HCT116 (cell line): ENCODE measurements around the gene DCAF11. TPM values are rescaled to one million over a fixed set of nuclear protein-coding genes. Genes with fewer than 3 reads are reported as not detected.

Experiments
- ATAC-seq: fragments of 200-7000 bp; cut with Tn5 transposase; 2 replicates; pipeline ENCODE4 v1.9.1; 2020; ENCODE audit warnings: mild to moderate bottlenecking, moderate library complexity
- BruUV-seq: library from RNA; stranded (reverse); fragments of 400-500 nt; replicated peaks from 2 replicates; lab custom pipeline; 2021; lab: Mats Ljungman, UMichigan
- CTCF ChIA-PET: fragments of 300-600 bp; sonication (Branson Sonifier 250); formaldehyde crosslinking; loops from one replicate; lab custom pipeline; 2021; ENCODE audit warnings: antibody characterized with exemption; lab: Charles Lee
- POLR2A ChIA-PET: fragments of 300-600, 350-600 bp; sonication (Branson Sonifier 250); formaldehyde crosslinking; loops from one replicate; lab custom pipeline; 2021; ENCODE audit warnings: antibody characterized with exemption; lab: Charles Lee
- RAD21 ChIA-PET, 2 experiments: fragments of 300-600 bp; sonication (Branson Sonifier 250); formaldehyde crosslinking; loops; one replicate each; lab custom pipeline; 2023; ENCODE audit warnings: low total read pairs in 2 of 2; ENCODE audit not compliant: uncharacterized antibody in 2 of 2, unreplicated experiment in 2 of 2, low non-redundant PET in 1 of 2; lab: Charles Lee
- DNase-seq: peaks from one replicate; pipeline ENCODE4 v3.0.0-alpha.2; 2010; ENCODE audit warnings: low read depth, low spot score
- H2AFZ ChIP-seq: fragments of 200-600 bp; shearing (Covaris generic), sonication (generic); 2 replicates; pipeline ENCODE4 v1.6.1; 2017; ENCODE audit warnings: low read depth, mixed run types, mixed read lengths, antibody characterized with exemption, low read length; ENCODE audit not compliant: poor library complexity, severe bottlenecking
- H3K27ac ChIP-seq: 2 replicates; pipeline ENCODE4 v1.5.1; 2012; ENCODE audit warnings: low read depth, low read length
- H3K27me3 ChIP-seq: fragments of 200-600 bp; sonication (generic); 2 replicates; pipeline ENCODE4 v1.6.1; 2016; ENCODE audit warnings: mixed run types, low read length, mixed read lengths; ENCODE audit not compliant: insufficient read depth
- H3K36me3 ChIP-seq, 2 experiments: fragments of 200-500 bp in 1 of 2; fragments of 200-600 bp in 1 of 2; sonication (Bioruptor generic) in 1 of 2; sonication (generic) in 1 of 2; 2 replicates each; pipeline versions ENCODE4 v1.5.1 to v1.6.1; 2014 to 2016; ENCODE audit warnings: low read length in 2 of 2, inconsistent platforms in 1 of 2, mixed read lengths in 1 of 2, mixed run types in 1 of 2; ENCODE audit not compliant: insufficient read depth in 2 of 2, control insufficient read depth in 1 of 2
- H3K4me1 ChIP-seq, 2 experiments: fragments of 200-600 bp in 1 of 2; sonication (generic) in 1 of 2; 2 replicates each; pipeline versions ENCODE4 v1.5.1 to v1.6.1; 2012 to 2017; ENCODE audit warnings: low read length in 2 of 2, inconsistent platforms in 1 of 2, mild to moderate bottlenecking in 1 of 2, mixed read lengths in 1 of 2, mixed run types in 1 of 2, moderate library complexity in 1 of 2; ENCODE audit not compliant: insufficient read depth in 2 of 2, control insufficient read depth in 1 of 2
- H3K4me2 ChIP-seq: fragments of 200-600 bp; sonication (generic); 2 replicates; pipeline ENCODE4 v1.6.1; 2017; ENCODE audit warnings: mixed run types, low read length, mixed read lengths
- H3K4me3 ChIP-seq, 2 experiments: fragments of 200-600 bp in 1 of 2; sonication (generic) in 1 of 2; replicated peaks in 1 of 2; 2 replicates each; pipeline ENCODE4 v1.5.1; 2011 to 2016; ENCODE audit warnings: low read length in 2 of 2, control low read depth in 1 of 2, low read depth in 1 of 2, mild to moderate bottlenecking in 1 of 2, mixed read lengths in 1 of 2, mixed run types in 1 of 2
- H3K79me2 ChIP-seq: fragments of 200-600 bp; sonication (generic); 2 replicates; pipeline ENCODE4 v1.6.1; 2017; ENCODE audit warnings: mild to moderate bottlenecking, mixed run types, low read length, moderate library complexity, mixed read lengths; ENCODE audit not compliant: insufficient read depth
- H3K9ac ChIP-seq: fragments of 200-600 bp; sonication (generic); 2 replicates; pipeline ENCODE4 v1.6.1; 2016; ENCODE audit warnings: low read length, mixed read lengths
- H3K9me2 ChIP-seq: fragments of 200-600 bp; sonication (generic), shearing (Covaris generic); 2 replicates; pipeline ENCODE4 v1.6.1; 2017; ENCODE audit warnings: mixed run types, mild to moderate bottlenecking, moderate library complexity; ENCODE audit not compliant: insufficient read depth
- H3K9me3 ChIP-seq, 2 experiments: fragments of 200-500 bp in 1 of 2; fragments of 200-600 bp in 1 of 2; sonication (Bioruptor generic) in 1 of 2; sonication (generic) in 1 of 2; 2 replicates each; pipeline ENCODE4 v1.6.1; 2014 to 2017; ENCODE audit warnings: low read length in 2 of 2, mixed read lengths in 2 of 2, inconsistent platforms in 1 of 2, low read depth in 1 of 2, mild to moderate bottlenecking in 1 of 2, mixed run types in 1 of 2, moderate library complexity in 1 of 2; ENCODE audit not compliant: control insufficient read depth in 1 of 2, insufficient read depth in 1 of 2
- H4K20me1 ChIP-seq: fragments of 200-600 bp; sonication (generic), shearing (Covaris generic); 2 replicates; pipeline ENCODE4 v1.6.1; 2017; ENCODE audit warnings: mixed run types, mild to moderate bottlenecking, moderate library complexity; ENCODE audit not compliant: insufficient read depth
- ATF3 ChIP-seq: IDR thresholded peaks from 2 replicates; pipeline ENCODE4 v1.6.1; 2012
- CBX3 ChIP-seq: IDR thresholded peaks from 2 replicates; pipeline ENCODE4 v1.6.1; 2012; ENCODE audit warnings: low read depth
- CEBPB ChIP-seq: IDR thresholded peaks from 2 replicates; pipeline ENCODE4 v1.6.1; 2012; ENCODE audit warnings: low read depth
- EGR1 ChIP-seq: IDR thresholded peaks from 2 replicates; pipeline ENCODE4 v1.6.1; 2012; ENCODE audit warnings: low read depth
- ELF1 ChIP-seq: IDR thresholded peaks from 2 replicates; pipeline ENCODE4 v1.6.1; 2012; ENCODE audit warnings: low read depth, borderline replicate concordance
- EZH2 ChIP-seq: fragments of 200-600 bp; sonication (generic); IDR thresholded peaks from 2 replicates; pipeline ENCODE4 v1.6.1; 2017; ENCODE audit warnings: antibody characterized with exemption, mixed run types
- EZH2phosphoT487 ChIP-seq: fragments of 200-600 bp; IDR thresholded peaks from 2 replicates; pipeline ENCODE4 v1.6.1; 2018; ENCODE audit warnings: antibody characterized with exemption, borderline replicate concordance
- POLR2A ChIP-seq: IDR thresholded peaks from 2 replicates; pipeline ENCODE4 v1.7.0; 2011; ENCODE audit warnings: borderline replicate concordance; ENCODE audit not compliant: insufficient read depth, insufficient read length; ENCODE audit errors: extremely low read depth
- POLR2AphosphoS5 ChIP-seq: IDR thresholded peaks from 2 replicates; pipeline ENCODE4 v1.6.1; 2011; ENCODE audit warnings: mild to moderate bottlenecking, low read depth, low read length, moderate library complexity
- SP1 ChIP-seq: IDR thresholded peaks from 2 replicates; pipeline ENCODE4 v1.6.1; 2012; ENCODE audit warnings: low read depth
- TCF7L2 ChIP-seq: IDR thresholded peaks from 2 replicates; pipeline ENCODE4 v1.7.0; 2011; ENCODE audit warnings: borderline replicate concordance, inconsistent platforms; ENCODE audit not compliant: insufficient read depth, insufficient read length; ENCODE audit errors: extremely low read depth
- YY1 ChIP-seq: IDR thresholded peaks from 2 replicates; pipeline ENCODE4 v1.6.1; 2011; ENCODE audit warnings: low read length, low read depth, moderate library complexity, mild to moderate bottlenecking; ENCODE audit not compliant: insufficient replicate concordance; ENCODE audit errors: extremely low read depth
- ZFX ChIP-seq: fragments of 450-650 bp; IDR thresholded peaks from 2 replicates; pipeline ENCODE4 v1.6.1; 2017
- intact Hi-C: fragments of 100-400 bp; cut with micrococcal nuclease; formaldehyde crosslinking; loops from 2 replicates; pipeline ENCODE4 v1.10.0; 2022
- total RNA-seq: library from RNA; stranded (reverse); gene quantifications from one replicate; pipeline ENCODE4 v1.2.1, GENCODE V29; 2021; ENCODE audit not compliant: unreplicated experiment
- TF ChIP-seq, protein P1 (sequence below), 3 experiments: fragments of 200-600 bp in 1 of 3; sonication (generic) in 1 of 3; IDR thresholded peaks in 2 of 3; conservative IDR thresholded peaks in 1 of 3; 2 replicates each; pipeline ENCODE4 v1.5.1; 2012 to 2017; ENCODE audit warnings: low read depth in 2 of 3, low read length in 2 of 3, antibody characterized with exemption in 1 of 3, borderline replicate concordance in 1 of 3, control low read depth in 1 of 3, mild to moderate bottlenecking in 1 of 3, mixed read lengths in 1 of 3, mixed run types in 1 of 3, moderate library complexity in 1 of 3; ENCODE audit not compliant: insufficient read depth in 1 of 3
- TF ChIP-seq, protein P2 (sequence below): IDR thresholded peaks from 2 replicates; pipeline ENCODE4 v1.6.1; 2012

The DCAF11 gene
- total RNA-seq, 1 experiment from 2014 or later, result 47.5 TPM

GRCh38 chr14:24117179-24117578 is 2.6 kb downstream of the DCAF11 start:
- H3K9me3 ChIP-seq, result no peaks in the 10 kb centered on the region
- H3K9ac ChIP-seq, result no peak overlapping the region
- H3K36me3 ChIP-seq, result peaks cover 18 to 21% of the 10 kb centered on the region in 2 experiments
- no peaks in the 10 kb centered on the region for H3K9me2 ChIP-seq
- no peaks in the 10 kb centered on the region for H4K20me1 ChIP-seq
- TF ChIP-seq EGR1 (no peak), ELF1 (no peak), POLR2AphosphoS5 (no peak), EZH2phosphoT487 (no peak), TCF7L2 (no peak), ATF3 (no peak), CEBPB (no peak), ZFX (no peak), YY1 (no peak), POLR2A (no peak), EZH2 (no peak), CBX3 (no peak), SP1 (no peak)
- TF ChIP-seq, protein P1, sequence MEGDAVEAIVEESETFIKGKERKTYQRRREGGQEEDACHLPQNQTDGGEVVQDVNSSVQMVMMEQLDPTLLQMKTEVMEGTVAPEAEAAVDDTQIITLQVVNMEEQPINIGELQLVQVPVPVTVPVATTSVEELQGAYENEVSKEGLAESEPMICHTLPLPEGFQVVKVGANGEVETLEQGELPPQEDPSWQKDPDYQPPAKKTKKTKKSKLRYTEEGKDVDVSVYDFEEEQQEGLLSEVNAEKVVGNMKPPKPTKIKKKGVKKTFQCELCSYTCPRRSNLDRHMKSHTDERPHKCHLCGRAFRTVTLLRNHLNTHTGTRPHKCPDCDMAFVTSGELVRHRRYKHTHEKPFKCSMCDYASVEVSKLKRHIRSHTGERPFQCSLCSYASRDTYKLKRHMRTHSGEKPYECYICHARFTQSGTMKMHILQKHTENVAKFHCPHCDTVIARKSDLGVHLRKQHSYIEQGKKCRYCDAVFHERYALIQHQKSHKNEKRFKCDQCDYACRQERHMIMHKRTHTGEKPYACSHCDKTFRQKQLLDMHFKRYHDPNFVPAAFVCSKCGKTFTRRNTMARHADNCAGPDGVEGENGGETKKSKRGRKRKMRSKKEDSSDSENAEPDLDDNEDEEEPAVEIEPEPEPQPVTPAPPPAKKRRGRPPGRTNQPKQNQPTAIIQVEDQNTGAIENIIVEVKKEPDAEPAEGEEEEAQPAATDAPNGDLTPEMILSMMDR (IDR thresholded peaks at IDR 0.05 in 2 of 3, conservative IDR thresholded peaks at IDR 0.05 in 1 of 3; ENCODE audit: borderline replicate concordance in 1 of 3, insufficient read depth in 1 of 3, low read depth in 2 of 3, low read length in 2 of 3), result no peak
- TF ChIP-seq, protein P2, sequence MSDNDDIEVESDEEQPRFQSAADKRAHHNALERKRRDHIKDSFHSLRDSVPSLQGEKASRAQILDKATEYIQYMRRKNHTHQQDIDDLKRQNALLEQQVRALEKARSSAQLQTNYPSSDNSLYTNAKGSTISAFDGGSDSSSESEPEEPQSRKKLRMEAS, result no peak
- ChIA-PET CTCF (no interaction called here), RAD21 (no interaction called here), POLR2A (no interaction called here)
- ATAC-seq (no peak), DNase-seq (no peak)
- no peaks in the 10 kb centered on the region for H3K27me3 ChIP-seq
- H3K4me1 ChIP-seq, result peaks cover 6 to 16% of the 10 kb centered on the region in 2 experiments; a peak in 3 of 4 replicates
- peaks cover 14% of the 10 kb centered on the region; the same call in 1 of the 2 replicates for H3K79me2 ChIP-seq
- intact Hi-C loops, result no loop called here
- BruUV-seq, result no TSS peak
- no peak overlapping the region for H3K4me2 ChIP-seq
- H3K27ac ChIP-seq, result no peak overlapping the region
- no peak overlapping the region for H2AFZ ChIP-seq
- H3K4me3 ChIP-seq, result no peak overlapping the region
